ENCODE measurements around the gene TEX9. TPM values are rescaled to one million over a fixed set of nuclear protein-coding genes. Genes with fewer than 3 reads are reported as not detected.

TEX9 gene
- total and polyA plus RNA-seq, 2 of the 4 experiments (the other 2 are of a cell fraction): 0.63 to 1.4 TPM

DNA sequence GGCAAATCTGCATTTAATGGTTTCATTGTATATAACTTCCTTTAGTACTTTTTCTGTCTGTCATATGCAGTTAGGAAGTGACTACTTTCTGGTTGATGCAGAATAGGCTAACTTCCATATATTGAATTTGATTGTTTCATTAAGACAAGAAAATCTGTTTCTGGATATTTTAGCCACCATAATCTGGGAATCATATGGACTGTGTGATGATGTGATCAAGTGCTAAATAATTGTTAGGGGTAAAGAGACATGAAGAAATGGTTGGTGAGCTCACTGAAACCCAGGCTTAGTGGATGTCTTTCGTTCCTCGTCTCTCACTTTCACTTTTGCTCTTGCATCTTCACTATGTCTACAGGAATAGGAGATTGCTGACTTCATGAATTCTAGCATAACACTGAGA lies 103.2 kb downstream of the TEX9 start:
- H2AK9ac ChIP-seq (replicated peaks; ENCODE audit: low read depth, low read length, poor library complexity): no peak overlapping the region
- H3K4ac ChIP-seq (ENCODE audit: low read depth, low read length): no peak overlapping the region
- TF ChIP-seq BHLHE40 (IDR thresholded peaks at IDR 0.05; ENCODE audit: low read depth, low read length) (no peak), MAFK (IDR thresholded peaks at IDR 0.05; ENCODE audit: low read depth, low read length) (no peak), RCOR1 (IDR thresholded peaks at IDR 0.05; ENCODE audit: insufficient replicate concordance, low read length) (no peak), FOS (IDR thresholded peaks at IDR 0.05; ENCODE audit: low read depth, low read length) (no peak), RAD21 (IDR thresholded peaks at IDR 0.05; ENCODE audit: low read length) (no peak), CEBPB (IDR thresholded peaks at IDR 0.05; ENCODE audit: low read depth, low read length) (no peak), POLR2A (IDR thresholded peaks at IDR 0.05; ENCODE audit: low read depth, low read length) (no peak), CHD1 (IDR thresholded peaks at IDR 0.05; ENCODE audit: low read depth, low read length) (no peak), RFX5 (IDR thresholded peaks at IDR 0.05; ENCODE audit: low read depth, low read length) (no peak), MAZ (IDR thresholded peaks at IDR 0.05; ENCODE audit: borderline replicate concordance, low read depth, low read length) (no peak), NFE2L2 (IDR thresholded peaks at IDR 0.05; ENCODE audit: low read depth, low read length) (no peak), MXI1 (IDR thresholded peaks at IDR 0.05; ENCODE audit: borderline replicate concordance, low read depth, low read length) (no peak), SMC3 (IDR thresholded peaks at IDR 0.05; ENCODE audit: low read depth, low read length) (no peak)
- TF ChIP-seq, protein P1, sequence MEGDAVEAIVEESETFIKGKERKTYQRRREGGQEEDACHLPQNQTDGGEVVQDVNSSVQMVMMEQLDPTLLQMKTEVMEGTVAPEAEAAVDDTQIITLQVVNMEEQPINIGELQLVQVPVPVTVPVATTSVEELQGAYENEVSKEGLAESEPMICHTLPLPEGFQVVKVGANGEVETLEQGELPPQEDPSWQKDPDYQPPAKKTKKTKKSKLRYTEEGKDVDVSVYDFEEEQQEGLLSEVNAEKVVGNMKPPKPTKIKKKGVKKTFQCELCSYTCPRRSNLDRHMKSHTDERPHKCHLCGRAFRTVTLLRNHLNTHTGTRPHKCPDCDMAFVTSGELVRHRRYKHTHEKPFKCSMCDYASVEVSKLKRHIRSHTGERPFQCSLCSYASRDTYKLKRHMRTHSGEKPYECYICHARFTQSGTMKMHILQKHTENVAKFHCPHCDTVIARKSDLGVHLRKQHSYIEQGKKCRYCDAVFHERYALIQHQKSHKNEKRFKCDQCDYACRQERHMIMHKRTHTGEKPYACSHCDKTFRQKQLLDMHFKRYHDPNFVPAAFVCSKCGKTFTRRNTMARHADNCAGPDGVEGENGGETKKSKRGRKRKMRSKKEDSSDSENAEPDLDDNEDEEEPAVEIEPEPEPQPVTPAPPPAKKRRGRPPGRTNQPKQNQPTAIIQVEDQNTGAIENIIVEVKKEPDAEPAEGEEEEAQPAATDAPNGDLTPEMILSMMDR (conservative IDR thresholded peaks at IDR 0.05; ENCODE audit: low read depth, low read length): no peak
- TF ChIP-seq, protein P2, sequence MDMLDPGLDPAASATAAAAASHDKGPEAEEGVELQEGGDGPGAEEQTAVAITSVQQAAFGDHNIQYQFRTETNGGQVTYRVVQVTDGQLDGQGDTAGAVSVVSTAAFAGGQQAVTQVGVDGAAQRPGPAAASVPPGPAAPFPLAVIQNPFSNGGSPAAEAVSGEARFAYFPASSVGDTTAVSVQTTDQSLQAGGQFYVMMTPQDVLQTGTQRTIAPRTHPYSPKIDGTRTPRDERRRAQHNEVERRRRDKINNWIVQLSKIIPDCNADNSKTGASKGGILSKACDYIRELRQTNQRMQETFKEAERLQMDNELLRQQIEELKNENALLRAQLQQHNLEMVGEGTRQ (IDR thresholded peaks at IDR 0.05; ENCODE audit: low read depth, low read length): no peak
- TF ChIP-seq, protein P3, sequence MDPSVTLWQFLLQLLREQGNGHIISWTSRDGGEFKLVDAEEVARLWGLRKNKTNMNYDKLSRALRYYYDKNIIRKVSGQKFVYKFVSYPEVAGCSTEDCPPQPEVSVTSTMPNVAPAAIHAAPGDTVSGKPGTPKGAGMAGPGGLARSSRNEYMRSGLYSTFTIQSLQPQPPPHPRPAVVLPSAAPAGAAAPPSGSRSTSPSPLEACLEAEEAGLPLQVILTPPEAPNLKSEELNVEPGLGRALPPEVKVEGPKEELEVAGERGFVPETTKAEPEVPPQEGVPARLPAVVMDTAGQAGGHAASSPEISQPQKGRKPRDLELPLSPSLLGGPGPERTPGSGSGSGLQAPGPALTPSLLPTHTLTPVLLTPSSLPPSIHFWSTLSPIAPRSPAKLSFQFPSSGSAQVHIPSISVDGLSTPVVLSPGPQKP (IDR thresholded peaks at IDR 0.05; ENCODE audit: borderline replicate concordance, low read depth, low read length): no peak
- ATAC-seq (ENCODE audit: low read depth) (no peak), DNase-seq (peak; percentile 9)
- H3K9me1 ChIP-seq (ENCODE audit: insufficient read depth, low read length): no peaks in the 10 kb centered on the region
- H2BK5ac ChIP-seq (ENCODE audit: low read depth, low read length, poor library complexity, severe bottlenecking): no peak overlapping the region
- no peak overlapping the region for H4K8ac ChIP-seq (ENCODE audit: low read depth in 2 of 2, low read length in 2 of 2)
- no peak overlapping the region for H2BK15ac ChIP-seq (ENCODE audit: low read depth, low read length)
- no peaks in the 10 kb centered on the region for H3K4me1 ChIP-seq (ENCODE audit: control insufficient read depth, insufficient read depth, low read length)
- no TSS peak for BruUV-seq (replicated peaks)
- H3K56ac ChIP-seq (ENCODE audit: extremely low read depth, insufficient read depth, low read length): no peak overlapping the region
- no peak overlapping the region for H3K18ac ChIP-seq (ENCODE audit: low read depth, low read length)
- H3K79me1 ChIP-seq (ENCODE audit: low read depth in 1 of 2, low read length in 2 of 2): no peaks in the 10 kb centered on the region
- no peak overlapping the region for H3K14ac ChIP-seq (replicated peaks; ENCODE audit: low read depth, low read length)
- H4K5ac ChIP-seq (ENCODE audit: low read depth, low read length): no peak overlapping the region
- ChIA-PET POLR2A (ENCODE audit: unreplicated experiment) (no interaction called here), CTCF (interaction anchor here (0.9 kb wide), 1 partner anchor 25 kb away, joined by 3 read pairs; no protein-coding TSS in a partner anchor)
- H3K23ac ChIP-seq (ENCODE audit: low read depth, low read length): no peak overlapping the region
- H2AK5ac ChIP-seq (ENCODE audit: low read depth, low read length): no peak overlapping the region
- H2BK20ac ChIP-seq (ENCODE audit: low read depth, low read length): no peak overlapping the region
- H3K27ac ChIP-seq (ENCODE audit: insufficient read depth, low read length): no peak overlapping the region
- H2BK120ac ChIP-seq (ENCODE audit: low read depth, low read length): no peak overlapping the region
- no peak overlapping the region for H2AFZ ChIP-seq (replicated peaks; ENCODE audit: low read length, poor library complexity)
- no CpG with 5 or more reads among the region's 2 CpGs for WGBS, 2 experiments (ENCODE audit: extremely low coverage in 2 of 2, insufficient read length in 1 of 2)
- peak overlapping the region; percentile 44 for H3K4me2 ChIP-seq (ENCODE audit: low read depth, low read length)
- intact Hi-C loops (cut with micrococcal nuclease) (no loop called here), in situ Hi-C loops (cut with MboI; ENCODE audit: low sequenced_read_pairs) (no loop called here), dilution Hi-C loops (cut with HindIII; ENCODE audit: low sequenced_read_pairs, unreplicated experiment) (no loop called here)
- peak overlapping the region; percentile 24; the same call in 1 of the 2 replicates for H3K4me3 ChIP-seq (ENCODE audit: insufficient read depth, low read depth, low read length)
- H3K27me3 ChIP-seq (ENCODE audit: control insufficient read depth, insufficient read depth, low read length): peaks cover 7% of the 10 kb centered on the region
- H4K20me1 ChIP-seq (ENCODE audit: insufficient read depth, low read length): no peaks in the 10 kb centered on the region
- no peak overlapping the region for H4K91ac ChIP-seq (ENCODE audit: insufficient read depth, low read depth, low read length)
- no peaks in the 10 kb centered on the region for H3K36me3 ChIP-seq (ENCODE audit: control insufficient read depth, insufficient read depth, low read length)
- no peaks in the 10 kb centered on the region for H3K9me3 ChIP-seq (ENCODE audit: control insufficient read depth, insufficient read depth, low read length)
- peak overlapping the region; percentile 41; the same call in 1 of the 2 replicates for H3K9ac ChIP-seq (ENCODE audit: low read depth, low read length)
